ENCODE data around the gene ATP5MC2.

Gene ATP5MC2

DNA sequence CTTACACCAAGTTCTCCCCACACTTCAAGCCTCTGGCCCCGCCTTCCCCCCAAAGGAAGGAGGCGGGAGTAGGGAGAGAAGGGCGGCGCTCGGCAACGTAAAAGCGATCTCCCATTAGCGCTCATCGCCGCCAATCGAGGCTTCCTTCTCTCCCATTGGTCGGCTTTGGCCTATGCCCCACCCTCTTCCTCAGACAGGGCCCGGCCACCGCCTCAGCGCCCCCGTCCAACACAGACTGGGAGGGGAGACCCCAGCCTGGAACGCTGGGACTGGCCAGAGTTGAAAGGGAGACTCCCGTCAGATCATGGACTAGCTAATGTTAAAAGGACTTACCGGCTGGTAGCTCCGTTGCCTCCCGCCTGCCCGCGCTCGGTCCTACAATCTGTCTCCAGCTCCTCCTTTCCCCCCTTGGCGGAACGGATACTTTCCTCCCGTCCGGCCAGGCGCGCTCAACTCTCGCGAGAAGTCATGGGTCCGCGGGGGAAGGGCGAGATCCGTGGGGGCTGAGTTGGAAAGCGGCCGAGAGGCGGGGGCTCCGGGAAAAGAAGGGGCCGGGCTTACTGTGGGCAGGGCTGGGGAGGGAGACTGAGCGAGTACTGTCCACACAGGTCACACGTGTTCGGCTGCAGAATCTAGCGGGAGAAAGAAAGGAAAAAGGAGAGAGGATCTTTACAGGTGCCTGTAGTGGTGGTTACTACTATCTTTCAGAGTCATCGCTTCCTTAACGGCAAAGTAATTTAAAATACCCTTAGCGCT, 49.8 kb downstream of the ATP5MC2 start, which contains the start of gene ATF7:
ATF7 (minus strand) TSS at position 437 of the 756 bp plus-strand sequence. CDS start 25,382 bp downstream, outside the sequence.
- Histone ChIP-seq H4K20me1 (ENCODE audit: low read depth, low read length) (no peaks in the 10 kb centered on the region), H3K27me3 (ENCODE audit: low read length) (no peaks in the 10 kb centered on the region), H3K27ac (ENCODE audit: low read depth, low read length) (peak within 1 kb of the TSS; percentile 71), H3K9ac (ENCODE audit: low read length) (peak within 1 kb of the TSS; percentile 85), H3K36me3 (ENCODE audit: low read length) (no peaks in the 10 kb centered on the region), H3K9me2 (replicated peaks; ENCODE audit: insufficient read depth, low read length) (no peaks in the 10 kb centered on the region), H3K9me3 (ENCODE audit: insufficient read depth, low read length) (no peaks in the 10 kb centered on the region), H3F3A (ENCODE audit: insufficient read depth) (peaks cover 30% of the 10 kb centered on the region), H3K79me2 (ENCODE audit: insufficient read depth, low read length) (peaks cover 34% of the 10 kb centered on the region), H3K4me3 (ENCODE audit: insufficient read depth, low read length, poor library complexity, severe bottlenecking) (peak within 1 kb of the TSS; percentile 89), H2AFZ (ENCODE audit: low read depth, low read length, severe bottlenecking) (peak within 1 kb of the TSS; percentile 84), H3K4me2 (ENCODE audit: low read depth, low read length, poor library complexity, severe bottlenecking) (peak within 1 kb of the TSS; percentile 76)
- TF ChIP-seq CTCF (IDR thresholded peaks at IDR 0.05; ENCODE audit: insufficient read depth, low read length, poor library complexity, severe bottlenecking) (no peak), EZH2phosphoT487 (conservative IDR thresholded peaks at IDR 0.05; ENCODE audit: low read length) (no peak)

GRCh38 chr12:53625373-53625945, 50.4 kb downstream of the ATP5MC2 start:
- no peaks in the 10 kb centered on the region for H3K9me3 ChIP-seq (ENCODE audit: insufficient read depth, low read length)
- H3K27me3 ChIP-seq (ENCODE audit: low read length): no peaks in the 10 kb centered on the region
- H3K9ac ChIP-seq (ENCODE audit: low read length): peak overlapping the region; percentile 85
- H3K27ac ChIP-seq (ENCODE audit: low read depth, low read length): peak overlapping the region; percentile 63
- H4K20me1 ChIP-seq (ENCODE audit: low read depth, low read length): no peaks in the 10 kb centered on the region
- TF ChIP-seq EZH2phosphoT487 (conservative IDR thresholded peaks at IDR 0.05; ENCODE audit: low read length) (no peak), CTCF (IDR thresholded peaks at IDR 0.05; ENCODE audit: insufficient read depth, low read length, poor library complexity, severe bottlenecking) (no peak)
- peaks cover 34% of the 10 kb centered on the region for H3K79me2 ChIP-seq (ENCODE audit: insufficient read depth, low read length)
- H3F3A ChIP-seq (ENCODE audit: insufficient read depth): peaks cover 36% of the 10 kb centered on the region
- no peaks in the 10 kb centered on the region for H3K36me3 ChIP-seq (ENCODE audit: low read length)
- no peak overlapping the region for H2AFZ ChIP-seq (ENCODE audit: low read depth, low read length, severe bottlenecking)
- H3K4me3 ChIP-seq (ENCODE audit: insufficient read depth, low read length, poor library complexity, severe bottlenecking): peak overlapping the region; percentile 89
- H3K4me2 ChIP-seq (ENCODE audit: low read depth, low read length, poor library complexity, severe bottlenecking): peak overlapping the region; percentile 76
- no peaks in the 10 kb centered on the region for H3K9me2 ChIP-seq (replicated peaks; ENCODE audit: insufficient read depth, low read length)

GRCh38 chr12:53624956-53625355, 50.9 kb downstream of the ATP5MC2 start:
- H3K9me2 ChIP-seq (replicated peaks; ENCODE audit: insufficient read depth, low read length): no peaks in the 10 kb centered on the region
- no peak for TF ChIP-seq EZH2phosphoT487 (conservative IDR thresholded peaks at IDR 0.05; ENCODE audit: low read length)
- peaks cover 36% of the 10 kb centered on the region for H3F3A ChIP-seq (ENCODE audit: insufficient read depth)
- peak overlapping the region; percentile 63 for H3K27ac ChIP-seq (ENCODE audit: low read depth, low read length)
- H3K4me2 ChIP-seq (ENCODE audit: low read depth, low read length, poor library complexity, severe bottlenecking): peak overlapping the region; percentile 76
- H3K9ac ChIP-seq (ENCODE audit: low read length): peak overlapping the region; percentile 85
- H3K36me3 ChIP-seq (ENCODE audit: low read length): no peaks in the 10 kb centered on the region
- peak overlapping the region; percentile 89 for H3K4me3 ChIP-seq (ENCODE audit: insufficient read depth, low read length, poor library complexity, severe bottlenecking)
- H3K79me2 ChIP-seq (ENCODE audit: insufficient read depth, low read length): peaks cover 35% of the 10 kb centered on the region
- no peaks in the 10 kb centered on the region for H3K9me3 ChIP-seq (ENCODE audit: insufficient read depth, low read length)
- H2AFZ ChIP-seq (ENCODE audit: low read depth, low read length, severe bottlenecking): no peak overlapping the region
- H4K20me1 ChIP-seq (ENCODE audit: low read depth, low read length): no peaks in the 10 kb centered on the region
- H3K27me3 ChIP-seq (ENCODE audit: low read length): no peaks in the 10 kb centered on the region

DNA sequence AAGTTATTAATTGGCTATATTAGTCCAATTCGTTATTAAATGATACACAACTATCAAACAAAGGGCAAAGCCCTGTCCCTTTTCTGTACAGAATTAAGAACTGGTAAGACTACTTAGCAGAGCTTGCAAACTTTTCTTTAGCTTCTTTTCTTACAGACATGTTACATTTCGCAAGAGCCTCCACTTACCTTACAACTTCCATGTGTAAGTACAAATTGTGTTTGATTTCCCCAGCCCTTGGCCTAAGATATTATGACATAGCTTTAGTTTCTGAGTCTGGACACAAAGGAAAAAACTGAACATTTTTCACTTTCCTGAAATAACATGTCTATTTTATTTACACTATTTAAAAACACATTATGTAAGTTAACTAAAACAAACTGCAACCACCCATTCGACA, 51.4 kb downstream of the ATP5MC2 start:
- peaks cover 40% of the 10 kb centered on the region for H3K79me2 ChIP-seq (ENCODE audit: insufficient read depth, low read length)
- H3K27ac ChIP-seq (ENCODE audit: low read depth, low read length): peak overlapping the region; percentile 63

More for the DNA sequence above, 51.4 kb downstream of the ATP5MC2 start:
- H4K20me1 ChIP-seq (ENCODE audit: low read depth, low read length): no peaks in the 10 kb centered on the region
- H3K9me2 ChIP-seq (replicated peaks; ENCODE audit: insufficient read depth, low read length): no peaks in the 10 kb centered on the region
- peak overlapping the region; percentile 89 for H3K4me3 ChIP-seq (ENCODE audit: insufficient read depth, low read length, poor library complexity, severe bottlenecking)
- TF ChIP-seq CTCF (IDR thresholded peaks at IDR 0.05; ENCODE audit: insufficient read depth, low read length, poor library complexity, severe bottlenecking) (no peak), EZH2phosphoT487 (conservative IDR thresholded peaks at IDR 0.05; ENCODE audit: low read length) (no peak)
- H3K9me3 ChIP-seq (ENCODE audit: insufficient read depth, low read length): no peaks in the 10 kb centered on the region
- H2AFZ ChIP-seq (ENCODE audit: low read depth, low read length, severe bottlenecking): no peak overlapping the region
- peak overlapping the region; percentile 76 for H3K4me2 ChIP-seq (ENCODE audit: low read depth, low read length, poor library complexity, severe bottlenecking)
- H3K27me3 ChIP-seq (ENCODE audit: low read length): no peaks in the 10 kb centered on the region
- H3K9ac ChIP-seq (ENCODE audit: low read length): peak overlapping the region; percentile 85
- H3F3A ChIP-seq (ENCODE audit: insufficient read depth): peaks cover 40% of the 10 kb centered on the region
- H3K36me3 ChIP-seq (ENCODE audit: low read length): no peaks in the 10 kb centered on the region

Measured in SU-DHL-6 (cell line).